ENCODE measurements around the gene MED17.

The MED17 gene

GRCh38 chr11:93852242-93852641 is 68.2 kb downstream of the MED17 start:
- TF ChIP-seq ARNTL (CRISPR knock-in tag; IDR thresholded peaks at IDR 0.05; ENCODE audit: borderline replicate concordance, low read depth) (no peak), ZFP3 (CRISPR knock-in tag; IDR thresholded peaks at IDR 0.05) (no peak), ZNF8 (CRISPR knock-in tag; IDR thresholded peaks at IDR 0.05) (no peak), ZNF70 (CRISPR knock-in tag; IDR thresholded peaks at IDR 0.05) (no peak)
- no peak for ATAC-seq

GRCh38 chr11:93857413-93858120 is 73.5 kb downstream of the MED17 start:
- no peak for ATAC-seq
- TF ChIP-seq PPARA (CRISPR knock-in tag; IDR thresholded peaks at IDR 0.05; ENCODE audit: borderline replicate concordance) (no peak), BACH2 (CRISPR knock-in tag; IDR thresholded peaks at IDR 0.05; ENCODE audit: borderline replicate concordance) (no peak), POU6F1 (CRISPR knock-in tag; IDR thresholded peaks at IDR 0.05; ENCODE audit: borderline replicate concordance, low read depth) (no peak), ARNTL (CRISPR knock-in tag; IDR thresholded peaks at IDR 0.05; ENCODE audit: borderline replicate concordance, low read depth) (no peak), TSHZ2 (CRISPR knock-in tag; IDR thresholded peaks at IDR 0.05) (no peak), ZNF70 (CRISPR knock-in tag; IDR thresholded peaks at IDR 0.05) (no peak), RARB (CRISPR knock-in tag; IDR thresholded peaks at IDR 0.05) (no peak), ISL1 (CRISPR knock-in tag; IDR thresholded peaks at IDR 0.05) (no peak), TOX (CRISPR knock-in tag; IDR thresholded peaks at IDR 0.05; ENCODE audit: borderline replicate concordance) (no peak), GLIS3 (CRISPR knock-in tag; IDR thresholded peaks at IDR 0.05) (no peak), ZNF8 (CRISPR knock-in tag; IDR thresholded peaks at IDR 0.05) (no peak), ZC3H10 (CRISPR knock-in tag; IDR thresholded peaks at IDR 0.05) (no peak), PATZ1 (CRISPR knock-in tag; IDR thresholded peaks at IDR 0.05; ENCODE audit: borderline replicate concordance) (no peak), ZNF565 (CRISPR knock-in tag; conservative IDR thresholded peaks at IDR 0.05; ENCODE audit: low read depth) (no peak)
- TF ChIP-seq, protein P1, sequence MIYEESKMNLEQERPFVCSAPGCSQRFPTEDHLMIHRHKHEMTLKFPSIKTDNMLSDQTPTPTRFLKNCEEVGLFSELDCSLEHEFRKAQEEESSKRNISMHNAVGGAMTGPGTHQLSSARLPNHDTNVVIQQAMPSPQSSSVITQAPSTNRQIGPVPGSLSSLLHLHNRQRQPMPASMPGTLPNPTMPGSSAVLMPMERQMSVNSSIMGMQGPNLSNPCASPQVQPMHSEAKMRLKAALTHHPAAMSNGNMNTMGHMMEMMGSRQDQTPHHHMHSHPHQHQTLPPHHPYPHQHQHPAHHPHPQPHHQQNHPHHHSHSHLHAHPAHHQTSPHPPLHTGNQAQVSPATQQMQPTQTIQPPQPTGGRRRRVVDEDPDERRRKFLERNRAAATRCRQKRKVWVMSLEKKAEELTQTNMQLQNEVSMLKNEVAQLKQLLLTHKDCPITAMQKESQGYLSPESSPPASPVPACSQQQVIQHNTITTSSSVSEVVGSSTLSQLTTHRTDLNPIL (CRISPR knock-in tag; IDR thresholded peaks at IDR 0.05; ENCODE audit: low read depth) = no peak

DNA sequence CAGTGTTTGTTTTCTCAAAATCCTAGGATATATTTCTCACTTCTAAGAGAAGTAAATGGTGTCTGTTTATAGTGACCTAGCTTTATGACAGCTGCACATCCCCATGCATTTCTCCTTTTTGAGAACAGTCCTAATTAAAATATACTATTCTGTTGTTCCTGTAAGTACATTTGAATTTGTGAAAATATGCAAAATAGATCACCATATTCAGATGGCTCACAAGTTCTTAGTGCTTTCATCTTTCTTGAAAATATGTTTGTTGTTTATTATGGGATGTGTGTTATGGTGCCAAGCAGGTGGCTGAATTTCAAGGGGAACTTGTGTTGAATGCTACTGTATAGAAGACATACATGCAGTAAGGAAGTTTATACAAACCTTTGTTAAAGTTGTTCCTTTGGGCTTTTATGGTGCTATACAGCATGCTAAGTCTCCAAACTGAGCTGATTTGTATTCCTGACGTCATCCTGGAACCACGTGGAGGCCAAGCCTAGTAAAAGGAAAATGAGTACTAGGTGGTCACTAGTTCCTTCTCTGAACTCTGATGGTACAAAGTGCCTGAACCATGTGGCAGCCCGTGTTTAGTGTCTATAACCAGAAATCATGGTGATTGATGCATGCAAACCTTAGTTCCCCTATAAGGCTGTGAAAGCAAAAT is 74.2 kb downstream of the MED17 start:
- TF ChIP-seq ZNF565 (CRISPR knock-in tag; conservative IDR thresholded peaks at IDR 0.05; ENCODE audit: low read depth) = no peak
- TF ChIP-seq PPARA (CRISPR knock-in tag; IDR thresholded peaks at IDR 0.05; ENCODE audit: borderline replicate concordance) = no peak
- TF ChIP-seq ZC3H10 (CRISPR knock-in tag; IDR thresholded peaks at IDR 0.05) = no peak
- TF ChIP-seq ZFP30 (CRISPR knock-in tag; IDR thresholded peaks at IDR 0.05) = no peak
- TF ChIP-seq ISL1 (CRISPR knock-in tag; IDR thresholded peaks at IDR 0.05) = no peak
- TF ChIP-seq CSDC2 (CRISPR knock-in tag; IDR thresholded peaks at IDR 0.05) = no peak
- no peak for TF ChIP-seq GLIS3 (CRISPR knock-in tag; IDR thresholded peaks at IDR 0.05)
- TF ChIP-seq BACH2 (CRISPR knock-in tag; IDR thresholded peaks at IDR 0.05; ENCODE audit: borderline replicate concordance) = no peak

GRCh38 chr11:93861808-93862207 is 77.7 kb downstream of the MED17 start:
- no peak for ATAC-seq

More for the DNA sequence above, 74.2 kb downstream of the MED17 start:
- ATAC-seq = no peak

More at GRCh38 chr11:93861808-93862207, 77.7 kb downstream of the MED17 start:
- TF ChIP-seq, protein P1 (CRISPR knock-in tag; IDR thresholded peaks at IDR 0.05; ENCODE audit: low read depth) = no peak

Data from SK-N-SH treated with all-trans-retinoic acid at 6 μM for 48 hours (cell line).